GM21619 (cell line): ENCODE results near the gene PHYKPL.

ENCODE experiments used
- ATAC-seq: cut with Tn5 transposase; IDR thresholded peaks from one replicate; pipeline ENCODE4 v1.9.1; 2021; ENCODE audit not compliant: unreplicated experiment

PHYKPL gene

DNA sequence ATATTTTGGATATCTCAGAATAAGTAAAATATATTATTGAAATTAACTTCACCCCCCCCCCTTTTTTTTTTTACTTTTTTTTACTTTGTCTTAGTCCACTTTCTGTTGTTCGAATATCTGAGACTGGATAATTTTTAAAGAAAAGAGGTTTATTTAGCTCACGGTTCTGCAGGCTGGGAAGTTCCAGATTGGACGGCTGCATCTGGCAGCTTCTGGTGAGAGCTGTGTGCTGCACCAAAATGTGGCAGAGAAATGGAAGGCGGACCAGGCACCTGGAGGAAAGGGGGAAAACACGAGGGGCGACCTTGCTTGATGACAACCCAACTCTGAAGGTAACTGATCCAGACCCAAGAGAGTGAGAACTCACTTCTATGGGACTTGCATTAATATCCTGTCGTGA is 39.8 kb downstream of the PHYKPL start:
- ATAC-seq = no peak

DNA sequence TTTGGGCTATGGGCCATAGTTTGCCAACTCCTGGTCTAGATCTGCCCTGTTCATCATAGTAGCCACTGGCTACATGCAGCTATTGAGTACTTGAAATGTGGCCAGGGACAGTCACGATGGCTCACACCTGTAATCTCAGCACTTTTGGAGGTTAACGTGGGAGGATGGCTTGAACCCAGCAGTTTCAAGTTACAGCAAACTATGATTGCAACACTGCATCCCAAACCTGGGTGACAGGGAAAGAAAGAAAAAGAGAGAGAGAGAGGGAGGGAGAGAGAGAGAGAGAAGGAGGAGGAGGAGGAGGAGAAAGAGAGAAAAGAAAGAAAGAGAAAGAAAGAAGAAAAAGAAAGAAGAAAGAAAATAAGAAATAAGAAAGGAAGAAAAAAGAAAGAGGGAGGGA is 40.4 kb downstream of the PHYKPL start:
- ATAC-seq = no peak

DNA sequence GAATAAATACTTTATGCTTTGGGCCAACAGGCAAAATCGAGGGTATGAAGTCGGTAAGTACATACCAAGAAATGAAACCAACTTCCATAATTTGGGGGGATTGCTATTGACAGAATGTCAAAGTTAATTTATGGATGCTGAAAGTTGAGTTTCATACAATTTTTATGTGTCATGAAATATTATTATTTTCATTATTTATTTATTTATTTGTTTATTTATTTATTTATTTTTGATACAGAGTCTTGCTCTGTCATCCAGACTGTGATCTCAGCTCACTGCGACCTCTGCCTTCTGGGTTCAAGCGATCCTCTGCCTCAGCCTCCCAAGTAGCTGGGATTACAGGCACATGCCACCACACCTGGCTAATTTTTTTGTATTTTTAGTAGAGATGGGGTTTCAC is 40.9 kb downstream of the PHYKPL start:
- no peak for ATAC-seq

DNA sequence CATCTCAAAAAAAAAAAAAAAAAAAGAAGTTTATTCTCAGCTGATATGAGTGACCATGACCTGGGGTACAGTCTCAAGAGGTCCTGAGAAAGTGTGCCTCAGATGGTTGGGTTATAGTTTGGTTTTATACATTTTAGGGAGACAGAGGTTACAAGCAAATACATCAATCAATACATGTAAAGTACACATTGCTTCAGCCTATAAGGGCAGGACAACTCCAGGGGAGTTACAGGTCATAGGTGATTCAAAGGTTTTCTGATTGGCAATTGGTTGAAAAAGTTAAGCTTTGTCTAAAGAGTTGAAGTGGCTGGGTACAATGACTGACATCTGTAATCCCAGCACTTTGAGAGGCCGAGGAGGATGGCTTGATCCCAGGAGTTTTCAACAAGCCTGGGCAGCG is 43.2 kb downstream of the PHYKPL start:
- ATAC-seq = no peak

DNA sequence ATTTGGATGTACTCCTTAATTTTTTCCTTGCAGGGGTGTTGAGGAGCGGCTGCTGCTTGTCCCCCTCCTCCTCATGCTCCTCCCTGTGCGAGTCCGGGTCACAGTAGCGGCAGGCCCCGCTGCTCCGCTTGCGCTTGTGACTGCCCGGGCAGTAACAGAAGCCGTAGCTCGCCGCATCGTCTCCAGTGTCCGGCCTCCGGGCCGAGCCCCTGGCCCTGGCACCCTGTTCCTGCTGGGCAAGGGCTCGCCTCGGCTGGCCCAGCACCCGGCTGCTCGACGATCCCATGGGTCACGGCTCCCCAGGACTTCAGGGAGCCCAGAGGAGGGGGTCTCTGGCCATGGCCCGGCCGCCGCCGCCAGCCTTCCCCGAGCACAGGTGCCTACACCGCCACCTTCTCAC is 45.6 kb downstream of the PHYKPL start, which contains the start of gene GMCL2:
Gene GMCL2 (minus strand): TSS at position 358 of the 400 bp plus-strand sequence. CDS start 72 bp downstream, at position 286.
- ATAC-seq = no peak

DNA sequence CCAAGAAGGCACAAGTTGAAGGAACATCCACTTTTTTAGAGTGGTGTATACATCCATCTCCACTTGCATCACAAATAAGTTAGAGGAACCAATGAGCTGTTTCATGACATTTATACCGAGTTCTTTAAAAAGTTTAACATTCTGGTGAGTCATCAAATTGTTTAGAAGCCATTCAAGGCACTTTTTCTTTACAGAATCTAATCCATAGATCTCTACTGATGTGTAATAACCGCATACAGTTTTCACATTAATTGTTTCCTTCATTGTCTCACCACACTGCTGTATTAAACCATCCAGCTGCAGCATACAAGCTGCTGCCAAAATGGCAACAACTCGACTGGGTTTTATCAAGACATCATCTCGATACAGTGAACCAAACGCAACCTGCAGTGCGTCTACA is 46.2 kb downstream of the PHYKPL start:
- ATAC-seq = no peak

DNA sequence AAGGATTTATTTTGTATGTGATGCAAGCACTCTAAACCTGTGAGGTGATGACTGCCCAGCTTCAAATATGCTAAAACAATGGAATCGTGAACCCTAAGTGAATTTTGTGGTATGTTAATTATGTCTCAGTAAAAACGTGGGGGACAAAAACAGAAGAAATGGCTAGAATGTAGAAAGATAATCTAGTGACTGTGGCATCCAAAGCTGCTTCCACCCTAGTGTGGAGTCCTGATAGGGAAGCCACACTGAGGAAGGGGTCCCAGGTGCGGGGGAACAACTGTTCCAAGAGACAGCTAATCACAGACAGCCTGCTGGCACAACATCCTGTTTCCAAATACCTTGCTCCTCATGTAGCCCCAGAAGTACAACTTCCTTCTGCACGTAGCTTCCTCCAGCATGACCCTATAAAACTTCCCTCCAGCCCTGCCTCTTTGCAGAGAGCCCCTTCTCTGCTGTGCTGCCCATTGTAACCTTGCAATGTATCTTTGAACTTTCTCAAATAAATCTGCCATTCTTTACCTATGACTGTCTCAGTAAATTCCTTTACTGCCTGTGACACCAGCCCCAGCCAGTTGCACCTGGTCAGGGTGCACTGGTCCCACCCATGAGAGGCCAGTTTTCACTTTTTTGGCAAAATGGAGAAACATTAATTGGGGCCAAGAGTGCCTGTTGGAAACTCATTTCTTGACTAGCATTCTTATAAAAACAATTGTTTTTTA is 50.3 kb downstream of the PHYKPL start:
- no peak for ATAC-seq

DNA sequence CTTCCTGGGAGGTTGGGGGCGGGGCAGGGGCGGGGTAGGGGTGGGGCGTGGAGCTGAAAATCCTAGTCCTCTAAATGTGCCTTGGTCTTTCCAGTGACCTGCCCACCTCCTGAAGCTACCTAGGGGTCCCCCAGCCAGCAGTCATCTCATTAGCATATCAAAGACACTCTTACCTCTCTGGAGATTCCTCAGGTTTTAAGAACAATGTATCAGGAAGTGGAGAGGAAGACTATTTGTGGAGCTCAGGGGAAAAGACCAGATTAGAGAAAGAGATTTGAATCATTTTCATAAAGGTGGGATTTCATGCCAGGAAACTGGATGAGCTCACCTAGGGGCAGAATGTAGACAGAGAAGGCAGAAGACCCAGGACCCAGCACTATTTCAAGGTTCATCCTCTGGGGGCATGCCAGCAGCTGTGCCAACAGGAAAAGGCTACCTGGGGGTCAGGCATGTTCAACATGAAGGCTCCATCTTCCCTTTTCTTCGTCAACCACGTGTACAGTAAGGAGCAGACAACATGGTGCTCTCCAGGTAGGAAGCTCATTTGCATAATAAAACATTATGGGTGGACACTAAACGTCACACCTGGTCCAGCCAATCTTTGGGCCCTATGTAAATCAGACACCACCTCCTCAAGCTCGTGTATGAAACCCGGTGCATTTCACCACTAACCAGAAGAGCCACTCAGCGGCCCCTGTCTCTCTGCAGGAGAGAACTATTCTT is 52.3 kb downstream of the PHYKPL start:
- ATAC-seq = no peak

DNA sequence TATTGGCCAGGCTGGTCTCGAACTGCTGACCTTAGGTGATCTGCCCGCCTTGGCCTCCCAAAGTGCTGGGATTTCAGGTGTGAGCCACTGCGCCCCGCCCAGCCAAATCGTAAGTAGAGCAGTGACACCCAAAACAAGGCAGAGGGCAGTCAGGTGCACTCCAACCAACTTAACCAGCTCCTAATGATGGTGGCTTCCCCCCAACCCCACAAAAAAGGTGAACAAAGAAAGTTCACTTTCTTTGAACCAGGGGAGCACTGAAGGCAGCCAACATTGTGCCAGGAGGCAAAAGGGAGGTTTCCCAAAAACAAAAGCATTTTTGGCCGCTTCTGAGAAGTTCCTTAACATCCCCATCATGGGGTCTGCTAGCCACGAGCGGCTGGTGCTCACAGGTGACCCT is 55.0 kb downstream of the PHYKPL start:
- ATAC-seq = no peak

DNA sequence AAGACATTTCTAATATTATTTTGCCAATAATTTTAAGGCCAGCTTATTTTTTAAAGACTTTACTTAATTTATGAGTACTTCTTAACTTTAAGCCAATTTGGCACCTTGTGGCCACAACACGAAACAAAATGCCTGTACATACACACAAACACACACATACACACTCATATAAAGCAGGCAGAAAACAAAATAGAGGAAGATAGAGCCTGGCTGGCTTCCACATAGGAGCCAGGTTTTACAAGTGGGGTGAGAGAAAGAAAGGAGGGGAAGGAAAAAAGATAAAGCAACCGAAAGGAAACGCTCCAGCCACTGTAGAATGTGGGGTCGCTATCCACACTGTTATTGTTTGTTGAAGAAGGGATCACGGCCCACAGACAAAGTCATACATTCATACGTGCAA is 55.8 kb downstream of the PHYKPL start:
- ATAC-seq = no peak

DNA sequence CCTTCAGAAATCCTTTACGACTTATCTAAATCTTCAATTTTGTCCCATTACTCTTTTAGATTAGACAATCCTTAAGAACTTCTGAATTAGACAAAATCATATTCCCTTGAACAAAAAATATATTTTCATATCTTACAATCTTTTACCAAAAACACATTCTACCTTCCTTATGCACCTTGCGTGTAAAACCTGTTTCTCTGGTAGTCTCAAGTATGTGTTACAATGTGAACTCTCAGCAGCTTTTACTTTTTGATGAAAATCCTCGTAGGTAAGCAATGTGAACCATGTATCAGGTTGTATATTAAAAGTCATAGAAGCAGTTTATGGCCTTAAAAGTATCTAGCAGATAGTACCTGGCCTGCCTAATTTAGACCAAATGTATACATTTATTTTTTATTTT is 58.1 kb downstream of the PHYKPL start:
- no peak for ATAC-seq

DNA sequence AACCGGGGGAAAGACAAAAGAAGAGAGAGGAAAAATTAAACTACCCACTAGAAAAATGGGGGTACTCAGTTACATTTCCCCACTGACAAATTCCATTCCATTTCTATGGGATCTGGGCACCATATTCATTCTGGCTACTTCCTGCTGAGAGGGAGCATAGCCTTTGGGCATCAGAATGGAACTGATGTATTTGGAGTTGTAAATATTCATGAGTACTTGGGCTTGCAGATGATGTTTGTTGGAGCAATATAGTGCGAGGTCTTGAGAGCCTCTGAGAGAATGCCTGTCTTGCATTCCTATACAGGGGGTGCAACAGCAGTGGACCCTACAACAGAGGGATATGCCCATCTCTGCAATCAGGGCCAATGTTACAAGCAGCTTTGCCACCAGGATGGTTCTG is 62.1 kb downstream of the PHYKPL start:
- no peak for ATAC-seq

DNA sequence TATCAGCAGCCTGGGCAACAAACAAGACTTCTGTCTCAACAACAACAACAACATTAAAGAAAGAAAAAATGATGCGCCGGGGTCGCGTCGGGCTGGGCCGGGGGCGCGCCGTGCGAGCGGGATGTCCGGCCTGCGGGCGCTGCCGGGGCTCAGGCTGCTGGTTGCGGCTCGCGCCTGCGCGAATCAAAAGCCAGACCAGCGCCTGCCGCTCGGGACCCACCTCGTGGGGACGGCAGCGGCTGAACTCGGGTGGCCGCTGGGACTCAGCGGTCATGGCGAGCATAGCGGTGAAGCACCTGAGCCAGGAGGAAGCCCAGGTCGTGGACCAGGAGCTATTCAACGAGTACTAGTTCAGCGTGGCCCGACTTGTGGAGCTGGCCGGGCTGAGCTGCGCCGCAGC is 67.0 kb downstream of the PHYKPL start:
- ATAC-seq = no peak

DNA sequence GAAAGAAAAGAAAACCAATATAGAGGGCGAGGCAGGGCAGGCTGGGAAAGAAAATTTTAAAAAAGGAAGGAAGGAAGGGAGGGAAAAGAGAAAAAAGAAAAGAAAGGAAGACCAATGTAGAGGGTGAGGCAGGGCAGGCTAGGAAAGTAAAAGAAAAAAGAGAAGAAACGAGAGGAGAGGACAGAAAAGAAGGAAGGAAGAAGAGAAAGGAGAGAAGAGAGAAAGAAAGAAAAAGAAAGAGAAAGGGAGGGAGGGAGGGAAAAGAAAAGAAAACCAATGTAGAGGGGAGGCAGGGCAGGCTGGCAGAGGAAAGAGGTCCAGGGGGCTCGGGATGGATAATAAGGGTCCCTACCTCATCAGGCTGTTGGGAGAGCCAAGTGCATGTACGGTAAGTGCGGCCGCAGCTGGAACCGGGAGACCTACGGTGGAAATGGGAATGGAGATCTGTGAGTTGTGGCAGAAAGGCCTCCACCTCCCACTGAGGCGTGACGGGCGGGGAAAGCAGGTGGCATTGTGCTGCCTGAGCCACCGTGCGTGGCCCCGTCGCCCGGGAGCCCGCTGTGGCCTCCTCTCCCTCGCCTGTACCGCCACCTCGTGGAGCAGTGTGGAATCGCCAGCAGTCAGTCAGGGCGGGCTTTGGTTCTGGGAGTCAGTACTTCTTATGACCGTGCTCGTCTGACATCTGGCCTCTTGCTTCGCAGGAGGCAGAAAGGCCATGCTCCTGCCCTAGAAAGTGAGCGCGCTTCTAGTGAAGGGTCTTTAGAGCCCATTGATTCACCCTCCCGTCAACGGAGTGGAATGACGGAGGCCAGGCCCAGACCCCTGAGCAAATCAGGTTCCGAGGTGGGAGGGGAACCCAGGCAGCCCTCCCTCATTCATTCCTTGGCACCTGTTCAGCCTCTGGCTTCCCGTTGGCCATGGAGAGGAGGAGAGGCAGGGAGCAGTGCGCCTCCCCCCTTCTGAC is 68.5 kb downstream of the PHYKPL start:
- ATAC-seq = peak; percentile 96

DNA sequence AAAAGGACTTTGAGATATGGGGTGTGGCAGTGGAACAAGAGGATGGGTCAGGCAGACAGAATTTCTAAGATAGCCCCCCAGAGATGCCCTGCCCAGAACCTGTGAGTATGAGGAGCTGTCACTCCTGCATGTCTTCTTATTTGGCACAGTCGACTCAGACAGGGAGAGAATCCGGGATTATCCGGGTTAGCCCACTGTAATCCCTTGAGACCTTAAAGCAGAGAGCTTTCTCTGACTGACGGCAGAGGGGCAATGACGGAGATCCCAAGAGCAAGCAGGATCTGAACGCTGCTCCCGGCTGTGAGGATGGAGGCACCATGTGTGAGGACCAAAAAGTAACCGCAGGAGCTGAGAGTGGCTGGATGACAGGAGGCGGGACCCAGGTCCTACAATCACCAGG is 70.1 kb downstream of the PHYKPL start:
- ATAC-seq = no peak

DNA sequence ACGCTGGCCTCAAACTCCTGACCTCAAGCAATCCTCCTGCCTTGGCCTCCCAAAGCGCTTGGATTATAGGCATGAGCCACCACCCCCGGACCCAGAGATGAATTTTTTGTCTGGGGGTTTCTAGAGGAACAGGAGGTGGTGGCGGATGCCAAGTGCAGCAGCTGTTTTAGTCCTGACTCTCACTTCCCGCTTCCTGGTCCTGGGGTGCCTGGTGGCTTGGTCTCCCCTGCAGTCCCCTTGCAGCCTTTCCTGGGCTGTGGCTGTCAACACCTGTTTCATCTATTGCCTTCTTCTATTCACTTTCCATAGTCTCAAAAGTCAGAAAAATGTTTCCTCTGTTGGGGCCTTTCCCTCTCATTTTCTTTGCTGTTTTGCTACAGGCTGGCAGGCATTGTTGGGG is 72.4 kb downstream of the PHYKPL start:
- ATAC-seq = no peak
